HG03139 (cell line): Measurements from ENCODE around the gene RAP1A.
"Not testable (repeated sequence)": the region's sequence is repeated elsewhere in the genome, so short reads cannot be mapped to it uniquely, and the experiment has no call there.

Source experiments
- ATAC-seq: cut with Tn5 transposase; IDR thresholded peaks from one replicate; pipeline ENCODE4 v1.9.1; 2021; ENCODE audit not compliant: unreplicated experiment

The RAP1A gene

DNA sequence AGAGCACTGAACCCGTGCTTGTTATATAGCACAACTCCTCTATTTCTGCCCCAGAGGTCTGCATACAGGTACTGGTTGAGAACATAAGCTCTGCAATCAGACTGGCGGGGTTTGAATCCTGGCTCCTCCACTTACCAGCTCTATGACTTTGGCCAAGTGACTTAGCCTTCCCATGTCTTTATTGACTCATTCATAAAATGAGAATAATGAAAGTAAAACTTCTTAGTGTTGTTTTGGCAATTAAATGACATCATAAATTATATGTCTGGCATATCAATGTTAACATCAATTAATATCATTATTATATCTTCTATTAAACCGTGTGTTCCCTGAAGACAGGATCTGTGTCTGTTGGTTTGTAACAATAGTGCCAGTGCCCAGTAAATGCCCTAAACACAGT, 115.3 kb downstream of the RAP1A start:
- ATAC-seq, result no peak

DNA sequence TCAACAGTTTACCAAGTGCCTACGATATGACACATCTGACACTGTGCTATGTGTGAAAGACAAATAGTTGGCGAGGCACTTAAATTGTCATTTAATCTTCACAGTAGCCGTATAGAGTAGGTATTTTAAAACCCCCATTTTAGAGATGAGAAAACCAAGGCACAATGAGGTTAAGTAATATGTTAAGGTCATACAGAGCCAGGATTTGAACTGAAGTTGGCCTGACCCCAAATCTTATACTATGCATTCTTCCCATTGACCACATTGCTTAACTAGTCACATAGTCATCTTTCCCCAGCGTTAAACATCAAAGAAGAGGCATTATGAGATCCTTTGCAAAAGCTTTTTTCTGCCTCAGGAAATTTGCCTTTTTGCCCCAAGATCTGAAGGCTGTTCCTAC, 115.7 kb downstream of the RAP1A start:
- ATAC-seq, result no peak

GRCh38 chr1:111735858-111736544, 116.4 kb downstream of the RAP1A start:
- no peak for ATAC-seq

GRCh38 chr1:111736548-111737215, 117.1 kb downstream of the RAP1A start:
- no peak for ATAC-seq

DNA sequence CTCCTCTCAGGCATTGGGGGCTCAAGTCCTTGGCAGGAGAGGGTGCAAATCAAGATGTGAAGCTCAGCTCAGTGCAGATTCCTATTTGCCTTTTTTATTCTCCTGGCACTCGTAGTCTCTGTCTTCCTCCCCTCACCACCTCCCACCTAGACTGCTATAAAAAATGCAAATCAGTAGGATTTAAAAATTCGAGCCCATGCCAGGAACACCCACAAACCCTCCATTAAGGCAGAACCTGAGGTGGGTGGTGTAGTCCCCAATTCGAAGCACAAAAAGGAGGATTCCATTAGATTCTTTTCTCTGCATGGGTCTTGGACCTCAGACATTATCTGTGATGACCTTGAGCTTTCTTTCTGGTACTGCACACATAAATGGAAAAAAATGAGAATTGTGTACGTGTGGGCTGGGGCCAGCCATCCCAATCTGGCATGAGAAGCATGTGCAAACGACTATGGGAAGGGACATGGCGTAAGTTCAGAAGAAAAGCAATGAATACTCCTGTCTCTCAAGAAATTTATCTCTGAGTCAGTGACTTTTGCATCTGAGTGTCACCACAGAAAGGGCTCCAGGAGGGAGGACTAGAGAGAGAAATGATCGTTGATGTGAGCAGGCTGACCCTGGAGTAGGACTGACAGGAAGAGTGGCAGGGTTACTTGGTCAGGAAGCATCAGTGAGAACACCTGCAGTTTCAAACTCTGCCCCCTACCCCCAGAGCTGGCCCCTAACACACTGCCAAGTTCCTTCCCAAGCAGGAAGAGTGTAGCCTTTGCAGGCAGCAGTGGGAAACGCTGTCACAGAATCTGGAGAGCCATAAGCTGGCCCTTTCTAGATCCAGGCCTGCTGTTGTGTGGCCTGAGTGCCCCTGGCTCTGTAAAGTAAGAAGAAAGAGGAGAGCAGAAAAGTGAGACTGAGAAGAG, 117.9 kb downstream of the RAP1A start:
- ATAC-seq, result no peak

DNA sequence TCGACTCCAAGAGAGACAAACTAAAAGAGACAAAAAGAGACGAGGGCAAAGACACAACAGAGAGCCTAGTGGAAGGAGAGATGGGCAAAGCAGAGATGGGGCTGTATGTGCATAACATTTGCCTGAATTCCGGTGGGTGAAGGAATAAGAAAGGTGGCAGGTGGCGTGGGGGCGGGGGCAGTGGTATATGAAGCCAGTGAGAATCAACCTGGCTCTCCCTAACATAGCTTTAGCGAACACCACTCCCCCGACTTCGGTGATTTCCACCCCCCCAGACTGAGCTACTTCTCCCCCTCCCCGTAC, 118.5 kb downstream of the RAP1A start:
- no peak for ATAC-seq

DNA sequence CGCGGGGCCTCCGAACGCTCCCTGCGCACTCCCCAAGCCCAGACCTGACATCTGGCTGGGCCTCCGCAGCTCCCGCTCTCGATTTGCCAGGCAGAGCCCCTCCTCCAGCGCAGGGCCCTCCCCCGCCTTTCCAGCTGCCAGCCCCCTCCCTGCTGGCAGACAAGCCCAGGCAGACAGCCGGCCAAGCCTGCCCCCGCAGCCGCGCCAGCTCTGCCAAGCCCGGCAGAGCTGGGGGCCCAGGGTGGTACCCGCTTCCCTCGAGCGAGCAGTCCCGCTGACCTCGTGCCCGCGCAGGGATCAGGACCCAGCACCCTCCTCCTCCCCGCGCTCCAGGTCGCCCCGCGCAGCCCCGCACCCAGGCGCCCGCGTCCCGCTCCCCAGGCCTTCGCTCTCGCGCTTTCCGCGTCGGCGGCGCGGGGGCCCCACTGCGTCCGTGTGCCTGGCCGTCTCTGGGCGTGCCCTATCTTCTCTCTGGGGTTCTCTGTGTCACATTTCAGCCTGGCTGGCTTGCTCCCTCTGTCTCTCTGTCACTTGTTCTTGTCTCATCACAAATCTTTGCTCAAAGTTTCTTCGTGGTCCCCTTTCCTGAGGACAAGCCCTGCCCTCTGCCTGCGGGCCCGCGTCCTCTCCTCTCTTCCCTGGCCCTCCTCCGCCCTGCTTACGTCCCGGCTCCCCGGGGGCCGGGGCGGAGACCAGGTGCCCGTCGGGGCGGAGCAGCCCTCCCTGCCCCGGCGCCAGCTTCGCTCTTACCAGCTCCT, 119.0 kb downstream of the RAP1A start:
- ATAC-seq, result peak; percentile 39

GRCh38 chr1:111739194-111739924, 119.8 kb downstream of the RAP1A start, which contains the start of gene INKA2:
Gene INKA2 (minus strand): TSS chr1:111739395. CDS start chr1:111739242, 153 bp downstream.
- peak; percentile 80 for ATAC-seq

DNA sequence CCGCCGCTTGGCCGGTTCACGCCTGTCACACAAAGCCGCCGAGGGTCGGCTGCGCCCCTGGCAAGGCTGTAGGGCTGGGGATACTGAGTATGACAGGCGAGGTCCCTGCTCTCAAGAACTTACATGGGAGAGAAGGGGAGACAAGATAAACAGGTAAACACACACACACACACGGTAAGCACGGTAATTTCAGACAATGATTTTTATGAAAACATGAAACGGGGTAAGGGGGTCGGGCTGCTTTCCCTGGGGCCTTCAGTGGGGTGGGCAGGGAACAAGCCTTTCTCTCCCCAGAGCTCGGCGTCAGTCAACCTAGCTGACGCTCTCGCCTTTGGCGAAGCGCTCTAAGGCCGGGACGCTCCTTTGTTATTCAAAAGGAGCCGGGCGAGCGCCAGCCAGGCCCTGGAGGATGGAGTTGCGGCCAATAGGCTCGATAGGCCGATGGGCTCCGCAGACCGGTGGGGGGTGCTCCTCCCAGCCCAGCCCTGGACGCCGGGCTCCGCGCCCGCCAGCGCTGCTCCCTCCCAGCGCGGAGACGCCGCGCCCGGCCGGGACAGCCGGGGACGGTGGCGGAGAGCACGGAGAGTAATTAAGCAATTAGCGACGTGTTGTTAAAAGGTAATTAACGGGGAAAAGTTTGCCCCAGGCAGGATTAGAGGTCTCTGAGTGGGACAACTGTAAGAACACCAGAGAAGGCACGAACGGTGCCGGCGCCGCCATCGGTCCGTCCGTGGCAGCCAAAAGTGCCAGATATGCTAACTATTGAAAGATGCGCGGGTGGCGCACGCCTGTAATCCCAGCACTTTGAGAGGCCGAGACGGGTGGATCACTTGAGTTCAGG, 120.6 kb downstream of the RAP1A start:
- no peak for ATAC-seq

DNA sequence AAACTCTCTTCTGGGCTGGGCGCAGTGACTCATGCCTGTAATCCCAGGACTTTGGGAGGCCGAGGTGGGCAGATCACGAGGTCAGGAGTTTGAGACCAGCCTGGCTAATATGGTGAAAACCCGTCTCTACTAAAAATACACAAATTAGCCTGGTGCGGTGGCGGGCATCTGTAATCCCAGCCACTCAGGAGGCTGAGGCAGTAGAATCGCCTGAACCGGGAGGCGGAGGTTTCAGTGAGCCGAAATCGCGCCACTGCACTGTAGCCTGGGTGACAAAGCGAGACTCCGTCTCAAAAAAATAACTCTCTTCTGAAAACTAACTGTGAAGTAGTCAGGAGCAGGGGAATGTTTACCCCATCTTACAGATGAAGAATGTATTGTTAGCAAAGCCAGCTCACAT, 122.7 kb downstream of the RAP1A start:
- ATAC-seq, result not testable (repeated sequence)

- ATAC-seq, result no peak
Measured at GRCh38 chr1:111742938-111743549, 123.5 kb downstream of the RAP1A start.

- ATAC-seq, result no peak
Measured at GRCh38 chr1:111743679-111744101, 124.1 kb downstream of the RAP1A start.

DNA sequence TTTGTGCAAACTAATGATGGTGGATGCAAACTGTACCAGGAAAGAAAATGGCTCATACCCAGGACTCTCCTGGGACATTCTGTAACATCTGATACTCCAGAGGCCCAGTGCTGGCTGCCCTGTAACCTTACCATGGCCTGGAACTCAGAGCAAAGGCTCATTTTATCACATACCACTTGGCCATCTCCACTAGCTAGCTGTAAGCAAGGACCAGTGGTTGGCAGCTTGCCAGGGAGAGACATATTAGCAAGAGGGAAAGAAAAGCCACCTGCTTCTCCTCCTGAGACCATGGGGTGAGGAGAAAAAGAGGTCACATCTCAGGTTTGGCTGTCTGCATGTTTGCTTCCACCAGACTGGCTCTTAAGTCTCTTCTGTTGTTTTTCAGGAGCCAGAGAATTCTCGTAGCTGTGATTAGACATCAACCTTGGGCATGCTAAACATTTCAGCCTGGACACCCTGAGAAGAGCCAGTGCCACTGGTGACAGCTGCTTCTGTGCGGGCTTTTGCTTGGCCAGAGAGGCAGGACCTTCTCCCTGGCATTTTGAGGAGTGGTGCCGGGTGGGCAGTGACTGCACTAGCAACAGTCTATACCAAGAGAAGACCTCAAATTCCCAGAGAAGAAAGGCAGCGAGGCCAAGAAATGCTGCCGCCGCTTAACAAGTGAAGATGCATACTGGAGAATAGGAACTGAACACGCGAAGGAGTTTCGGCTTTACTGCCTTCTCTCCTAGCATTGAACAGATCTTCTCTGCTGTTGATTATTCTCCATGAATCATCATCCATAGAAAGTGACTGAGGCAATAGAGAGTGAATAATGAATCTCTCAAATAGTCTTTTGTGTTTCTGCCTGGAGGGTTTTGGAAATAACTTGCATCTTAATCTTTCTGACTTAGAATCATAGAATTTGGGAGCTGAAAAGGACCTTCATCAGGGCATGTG, 126.4 kb downstream of the RAP1A start:
- ATAC-seq, result no peak

GRCh38 chr1:111746614-111746999, 127.0 kb downstream of the RAP1A start:
- ATAC-seq, result no peak

DNA sequence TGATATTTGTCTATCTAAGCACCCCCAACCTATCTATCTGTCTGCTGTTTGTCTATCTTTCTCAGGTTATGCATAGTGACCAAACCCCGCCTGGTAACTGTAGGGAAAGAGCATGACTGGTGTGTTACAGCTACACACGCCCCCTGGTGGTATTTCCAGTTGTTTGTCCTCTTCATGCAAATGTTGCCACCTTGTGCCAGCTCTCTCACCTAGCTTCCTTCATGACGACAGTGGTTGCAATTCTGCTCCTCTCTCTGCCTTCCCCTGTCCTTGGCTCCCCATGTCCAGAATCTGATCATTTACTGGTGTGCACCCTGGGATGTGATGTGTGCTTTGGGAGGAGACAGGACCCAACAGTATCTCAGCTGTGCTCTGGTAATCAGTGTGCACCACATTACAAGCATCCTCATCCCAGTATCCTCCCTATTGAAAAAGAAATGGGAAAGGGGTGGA, 127.7 kb downstream of the RAP1A start:
- peak; percentile 54 for ATAC-seq

GRCh38 chr1:111747947-111748346, 128.4 kb downstream of the RAP1A start:
- no peak for ATAC-seq

- no peak for ATAC-seq
Measured at GRCh38 chr1:111749628-111750027, 130.0 kb downstream of the RAP1A start.

GRCh38 chr1:111750856-111751255, 131.3 kb downstream of the RAP1A start:
- ATAC-seq, result no peak
